Effector memory CD8-positive, alpha-beta T cell (primary cell): ENCODE measurements around the gene CTTNBP2.

Source experiments
- ATAC-seq: fragments of 150-1000 bp; cut with Tn5 transposase; replicated peaks from 2 replicates; pipeline ENCODE4 v1.10.0; 2021; ENCODE audit warnings: mild to moderate bottlenecking, moderate library complexity
- DNase-seq, 3 experiments: peaks; one replicate each; pipeline ENCODE4 v3.0.0; 2021
- H3K27ac Mint-ChIP-seq, 2 donors: one replicate each; pipeline ENCODE4 v1.8.0; 2022; ENCODE audit warnings: mild to moderate bottlenecking in 2 of 2, mixed read lengths in 2 of 2, moderate library complexity in 2 of 2
- H3K27me3 Mint-ChIP-seq, 2 donors: one replicate each; pipeline ENCODE4 v1.8.0; 2022; ENCODE audit warnings: mixed read lengths in 2 of 2
- H3K36me3 Mint-ChIP-seq: one replicate; pipeline ENCODE4 v1.8.0; 2022; ENCODE audit warnings: mild to moderate bottlenecking, moderate library complexity, mixed read lengths; ENCODE audit not compliant: insufficient read depth
- H3K4me1 Mint-ChIP-seq, 2 donors: one replicate each; pipeline ENCODE4 v1.8.0; 2022; ENCODE audit warnings: low read depth in 2 of 2, mixed read lengths in 2 of 2
- H3K4me3 Mint-ChIP-seq, 2 donors: one replicate each; pipeline ENCODE4 v1.8.0; 2022; ENCODE audit warnings: mild to moderate bottlenecking in 2 of 2, mixed read lengths in 2 of 2, moderate library complexity in 2 of 2
- H3K9me3 Mint-ChIP-seq, 2 donors: one replicate each; pipeline ENCODE4 v1.8.0; 2022; ENCODE audit warnings: mixed read lengths in 2 of 2

The CTTNBP2 gene

DNA sequence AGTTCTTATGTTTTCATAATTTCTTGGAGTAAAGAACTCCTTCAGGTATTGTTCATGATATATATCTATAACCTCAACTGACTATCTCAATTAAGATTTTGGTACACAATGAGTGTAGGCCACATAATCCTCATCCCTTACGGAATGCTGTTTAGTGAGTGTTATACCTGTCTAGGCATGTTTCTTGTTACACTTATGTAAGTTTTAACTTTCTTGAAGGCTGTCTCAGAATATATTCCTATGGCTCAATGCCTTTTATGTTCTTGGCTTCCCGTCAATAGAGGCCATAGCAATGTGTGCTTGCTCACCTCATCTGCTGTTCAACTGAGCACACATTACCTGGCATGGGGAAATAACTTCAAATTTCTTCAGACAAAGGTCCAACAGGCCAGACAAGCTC is 185.1 kb downstream of the CTTNBP2 start:
- Mint-ChIP-seq H3K4me3 (no peak overlapping the region), H3K36me3 (no peaks in the 10 kb centered on the region), H3K27ac (no peak overlapping the region), H3K4me1 (no peaks in the 10 kb centered on the region), H3K27me3 (peaks cover 0 to 8% of the 10 kb centered on the region in 2 donors), H3K9me3 (peaks cover 3 to 13% of the 10 kb centered on the region in 2 donors)
- no peak for DNase-seq
- ATAC-seq: no peak

DNA sequence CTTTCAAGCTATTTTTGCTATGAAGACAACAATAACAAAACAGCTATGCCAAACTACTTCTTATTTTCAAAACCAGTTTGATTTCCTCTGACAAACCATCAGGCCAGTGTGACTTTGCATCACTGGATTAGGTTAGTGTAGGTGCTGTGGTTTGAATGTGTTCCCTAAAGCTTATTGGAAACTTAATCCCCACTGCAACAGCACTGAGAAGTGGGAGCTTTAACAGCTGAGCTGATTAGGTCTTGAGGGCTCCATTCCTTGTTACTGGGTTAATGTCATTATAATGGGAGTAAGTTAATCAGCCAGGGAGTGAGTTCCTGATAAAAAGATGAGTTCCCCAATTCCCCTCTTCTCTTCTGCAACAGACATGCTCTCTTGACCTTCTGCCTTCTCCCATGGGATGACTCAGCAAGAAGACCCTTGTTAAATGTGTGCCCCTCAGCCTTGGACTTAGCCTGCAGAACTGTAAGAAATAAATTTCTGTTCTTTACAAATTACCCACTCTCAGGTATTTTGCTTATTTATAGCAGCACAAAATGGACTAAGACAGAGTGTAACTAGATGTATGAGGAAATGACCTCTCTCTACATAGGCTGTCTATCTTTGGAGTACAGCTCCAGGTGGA is 186.8 kb downstream of the CTTNBP2 start:
- no peaks in the 10 kb centered on the region for H3K36me3 Mint-ChIP-seq
- no peak for DNase-seq
- peaks cover 0 to 8% of the 10 kb centered on the region in 2 donors for H3K27me3 Mint-ChIP-seq
- H3K4me1 Mint-ChIP-seq: no peaks in the 10 kb centered on the region
- ATAC-seq: no peak
- no peak overlapping the region for H3K27ac Mint-ChIP-seq
- no peak overlapping the region for H3K4me3 Mint-ChIP-seq
- H3K9me3 Mint-ChIP-seq: peaks cover 3 to 13% of the 10 kb centered on the region in 2 donors

- H3K36me3 Mint-ChIP-seq: no peaks in the 10 kb centered on the region
- H3K27me3 Mint-ChIP-seq: peaks cover 0 to 8% of the 10 kb centered on the region in 2 donors
- H3K27ac Mint-ChIP-seq: no peak overlapping the region
- H3K9me3 Mint-ChIP-seq: peaks cover 3 to 13% of the 10 kb centered on the region in 2 donors
- no peak overlapping the region for H3K4me3 Mint-ChIP-seq
- no peaks in the 10 kb centered on the region for H3K4me1 Mint-ChIP-seq
- ATAC-seq (no peak), DNase-seq (no peak)
These were observed 187.4 kb downstream of the CTTNBP2 start for GRCh38 chr7:117685795-117686194.

DNA sequence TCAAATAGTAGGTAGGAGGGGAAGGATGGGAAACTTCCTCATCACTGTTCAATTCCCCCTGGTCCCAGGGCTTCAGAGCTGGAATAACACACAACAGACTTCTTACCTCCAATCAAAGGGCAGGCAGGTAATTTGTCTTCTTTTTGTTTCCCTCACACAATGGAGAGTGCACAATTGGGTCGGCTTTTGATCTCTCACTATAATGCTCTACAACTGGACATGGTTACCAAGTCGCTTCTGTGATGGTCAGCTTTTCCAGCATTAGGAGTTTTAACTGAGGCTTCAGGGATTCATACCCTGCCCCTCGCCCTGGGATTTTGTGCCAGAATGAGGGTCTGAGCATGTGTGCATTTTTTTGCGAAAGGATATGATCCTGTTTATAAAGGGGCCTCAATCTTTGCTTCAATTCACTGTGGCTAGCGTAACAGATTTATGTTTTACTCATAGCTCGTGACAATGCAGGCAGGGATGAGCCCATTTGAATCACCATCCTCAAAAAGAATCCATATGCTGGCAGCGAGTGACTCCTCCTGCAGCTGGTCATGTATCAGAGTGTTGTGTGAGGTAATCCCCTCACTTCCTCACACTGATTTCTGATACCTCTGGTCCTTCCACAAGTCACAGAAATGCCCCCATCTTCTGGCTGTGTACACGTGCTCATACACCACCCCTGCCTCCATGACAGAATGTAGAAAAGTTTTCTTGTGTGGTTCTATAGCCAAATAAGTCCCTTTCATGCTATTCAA is 189.6 kb downstream of the CTTNBP2 start:
- ATAC-seq: no peak
- no peak overlapping the region for H3K4me3 Mint-ChIP-seq
- H3K27me3 Mint-ChIP-seq: no peaks in the 10 kb centered on the region
- H3K9me3 Mint-ChIP-seq: no peaks in the 10 kb centered on the region
- H3K27ac Mint-ChIP-seq: no peak overlapping the region
- no peaks in the 10 kb centered on the region for H3K4me1 Mint-ChIP-seq
- no peak for DNase-seq
- H3K36me3 Mint-ChIP-seq: no peaks in the 10 kb centered on the region

DNA sequence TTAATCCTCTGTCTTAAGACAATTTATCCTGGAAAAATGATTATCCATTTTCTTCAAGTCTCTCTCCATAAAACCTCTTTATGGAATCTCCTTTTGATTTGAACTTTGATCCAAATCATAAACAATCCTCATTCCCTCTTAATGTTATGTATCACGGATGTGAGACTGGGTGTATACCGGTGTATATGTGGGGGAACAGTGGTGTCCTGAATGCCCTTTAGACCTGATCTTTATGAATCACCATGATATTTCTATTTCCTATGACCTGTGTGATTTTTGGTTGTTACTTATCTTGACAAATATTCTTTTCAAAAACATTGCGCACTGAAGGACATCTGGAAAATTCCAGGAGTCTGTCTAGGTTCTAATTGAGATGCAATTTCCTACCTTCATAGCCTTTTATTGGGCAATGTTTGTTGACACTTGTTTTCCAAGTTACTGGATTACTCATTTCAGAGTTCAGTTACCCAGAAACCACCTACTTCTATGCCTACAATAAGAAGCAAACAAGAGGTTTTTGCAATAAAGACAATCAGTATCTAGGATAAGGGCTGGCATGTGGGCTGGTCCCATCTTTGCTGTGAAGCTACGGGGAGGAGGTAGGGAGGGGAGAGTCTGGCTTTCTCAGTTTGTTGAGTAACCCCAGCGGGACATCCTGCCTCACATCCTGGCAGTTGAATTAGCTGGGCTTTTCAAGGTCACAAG is 190.4 kb downstream of the CTTNBP2 start:
- H3K36me3 Mint-ChIP-seq: no peaks in the 10 kb centered on the region
- H3K9me3 Mint-ChIP-seq: no peaks in the 10 kb centered on the region
- no peaks in the 10 kb centered on the region for H3K27me3 Mint-ChIP-seq
- no peak overlapping the region for H3K27ac Mint-ChIP-seq
- DNase-seq: no peak
- H3K4me1 Mint-ChIP-seq: no peaks in the 10 kb centered on the region
- ATAC-seq: no peak
- H3K4me3 Mint-ChIP-seq: no peak overlapping the region

- ATAC-seq (no peak), DNase-seq (no peak)
- Mint-ChIP-seq H3K27ac (no peak overlapping the region), H3K4me3 (no peak overlapping the region), H3K27me3 (no peaks in the 10 kb centered on the region), H3K9me3 (no peaks in the 10 kb centered on the region), H3K36me3 (no peaks in the 10 kb centered on the region), H3K4me1 (no peaks in the 10 kb centered on the region)
These were observed 194.1 kb downstream of the CTTNBP2 start for GRCh38 chr7:117679120-117679519.

- peaks cover 0 to 1% of the 10 kb centered on the region in 2 donors for H3K9me3 Mint-ChIP-seq
- ATAC-seq: no peak
- H3K27me3 Mint-ChIP-seq: no peaks in the 10 kb centered on the region
- DNase-seq: no peak
- no peaks in the 10 kb centered on the region for H3K36me3 Mint-ChIP-seq
- H3K4me3 Mint-ChIP-seq: no peak overlapping the region
- no peak overlapping the region for H3K27ac Mint-ChIP-seq
- H3K4me1 Mint-ChIP-seq: no peaks in the 10 kb centered on the region
These were observed 197.5 kb downstream of the CTTNBP2 start for GRCh38 chr7:117675497-117676435.

DNA sequence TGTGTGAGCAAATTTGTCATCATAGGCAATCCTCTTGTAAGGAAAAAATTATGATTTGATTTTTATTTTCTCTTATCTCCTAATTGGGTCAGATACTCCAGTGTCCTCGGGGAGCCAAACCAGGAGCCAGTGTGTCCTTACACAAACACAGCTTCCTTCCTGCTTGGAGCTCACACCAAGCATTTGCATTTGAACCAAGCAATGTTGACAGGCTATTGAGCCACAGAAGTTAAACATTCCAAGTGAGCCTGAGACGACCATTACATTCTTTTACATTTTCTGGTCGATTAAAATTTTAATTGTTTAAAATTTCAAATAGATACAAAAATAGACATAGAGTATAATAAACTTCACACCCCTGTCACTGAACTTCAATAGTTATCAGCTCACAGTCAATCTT is 198.6 kb downstream of the CTTNBP2 start:
- Mint-ChIP-seq H3K36me3 (no peaks in the 10 kb centered on the region), H3K27me3 (no peaks in the 10 kb centered on the region), H3K27ac (no peak overlapping the region), H3K4me1 (no peaks in the 10 kb centered on the region), H3K9me3 (peaks cover 0 to 1% of the 10 kb centered on the region in 2 donors), H3K4me3 (no peak overlapping the region)
- DNase-seq (no peak), ATAC-seq (no peak)

DNA sequence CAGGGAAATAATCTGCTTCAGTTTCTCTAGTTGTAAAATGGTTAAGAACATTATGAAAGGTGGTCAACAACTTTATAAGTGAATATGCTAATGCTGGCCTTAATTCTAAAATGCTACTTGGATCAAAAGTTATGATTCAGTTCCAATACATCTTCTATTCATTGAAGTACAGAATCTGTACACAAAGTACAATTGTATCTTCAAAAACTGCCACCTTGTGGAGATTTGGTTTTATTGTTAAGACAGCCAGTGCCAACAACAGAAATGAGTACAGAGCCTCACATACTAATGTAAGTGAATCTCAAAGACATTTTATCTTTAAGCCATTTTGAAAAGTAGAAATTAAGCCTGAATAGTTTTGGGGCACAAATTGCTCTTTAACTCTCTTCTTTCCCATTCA is 199.4 kb downstream of the CTTNBP2 start:
- Mint-ChIP-seq H3K4me1 (no peaks in the 10 kb centered on the region), H3K9me3 (peaks cover 0 to 1% of the 10 kb centered on the region in 2 donors), H3K4me3 (no peak overlapping the region), H3K36me3 (no peaks in the 10 kb centered on the region), H3K27me3 (no peaks in the 10 kb centered on the region), H3K27ac (no peak overlapping the region)
- ATAC-seq (no peak), DNase-seq (no peak)

- no peak for DNase-seq
- no peaks in the 10 kb centered on the region for H3K36me3 Mint-ChIP-seq
- ATAC-seq: no peak
- H3K27me3 Mint-ChIP-seq: no peaks in the 10 kb centered on the region
- H3K4me1 Mint-ChIP-seq: no peaks in the 10 kb centered on the region
- H3K9me3 Mint-ChIP-seq: peaks cover 0 to 1% of the 10 kb centered on the region in 2 donors
- no peak overlapping the region for H3K4me3 Mint-ChIP-seq
- H3K27ac Mint-ChIP-seq: no peak overlapping the region
These were observed 199.9 kb downstream of the CTTNBP2 start for GRCh38 chr7:117673367-117673766.

- H3K4me1 Mint-ChIP-seq: no peaks in the 10 kb centered on the region
- DNase-seq (no peak), ATAC-seq (no peak)
- H3K36me3 Mint-ChIP-seq: no peaks in the 10 kb centered on the region
- no peaks in the 10 kb centered on the region for H3K27me3 Mint-ChIP-seq
- no peak overlapping the region for H3K27ac Mint-ChIP-seq
- H3K4me3 Mint-ChIP-seq: no peak overlapping the region
- peaks cover 0 to 1% of the 10 kb centered on the region in 2 donors for H3K9me3 Mint-ChIP-seq
These were observed 200.8 kb downstream of the CTTNBP2 start for GRCh38 chr7:117672453-117672852.

GRCh38 chr7:117669818-117670217 is 203.4 kb downstream of the CTTNBP2 start:
- Mint-ChIP-seq H3K27ac (no peak overlapping the region), H3K4me1 (no peaks in the 10 kb centered on the region), H3K4me3 (no peak overlapping the region), H3K36me3 (no peaks in the 10 kb centered on the region), H3K9me3 (peaks cover 0 to 3% of the 10 kb centered on the region in 2 donors), H3K27me3 (no peaks in the 10 kb centered on the region)
- ATAC-seq (no peak), DNase-seq (no peak)

- H3K4me3 Mint-ChIP-seq: no peak overlapping the region
- H3K4me1 Mint-ChIP-seq: no peaks in the 10 kb centered on the region
- H3K27ac Mint-ChIP-seq: no peak overlapping the region
- H3K36me3 Mint-ChIP-seq: no peaks in the 10 kb centered on the region
- ATAC-seq: no peak
- peaks cover 0 to 5% of the 10 kb centered on the region in 2 donors for H3K9me3 Mint-ChIP-seq
- H3K27me3 Mint-ChIP-seq: no peaks in the 10 kb centered on the region
- no peak for DNase-seq
These were observed 205.8 kb downstream of the CTTNBP2 start for GRCh38 chr7:117667456-117667855.
